Measurements from ENCODE around the gene CNTNAP2. TPM values are rescaled to one million over a fixed set of nuclear protein-coding genes. Genes with fewer than 3 reads are reported as not detected.

Gene CNTNAP2
- total and polyA plus RNA-seq, 12 donors: 0.07 to 0.77 (median 0.24) TPM

DNA sequence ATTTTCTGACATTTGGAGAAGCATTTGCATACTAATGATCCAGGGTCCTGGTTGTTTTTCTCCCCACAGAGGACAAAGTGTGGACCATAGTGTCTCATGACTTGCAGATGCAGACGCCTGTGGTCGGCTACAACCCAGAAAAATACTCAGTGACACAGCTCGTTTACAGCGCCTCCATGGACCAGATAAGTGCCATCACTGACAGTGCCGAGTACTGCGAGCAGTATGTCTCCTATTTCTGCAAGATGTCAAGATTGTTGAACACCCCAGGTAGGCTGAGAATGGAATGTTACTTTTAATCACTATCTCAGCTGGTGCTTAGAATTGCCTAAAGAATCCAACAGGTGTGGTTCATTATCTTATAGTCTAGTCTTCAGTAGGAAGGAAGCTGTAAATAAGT lies 1522.4 kb downstream of the CNTNAP2 start:
- Histone ChIP-seq H3K4me3 (no peak overlapping the region), H3K4me1 (no peaks in the 10 kb centered on the region), H3K27ac (no peak overlapping the region), H3K27me3 (no peaks in the 10 kb centered on the region), H3K36me3 (no peaks in the 10 kb centered on the region), H3K9me3 (peaks cover 0 to 7% (median 0%) of the 10 kb centered on the region in 11 donors)
- DNase-seq (no peak), ATAC-seq (no peak)
- intact Hi-C loops (cut with DNase I): no loop called here
- TF ChIP-seq, protein P1, sequence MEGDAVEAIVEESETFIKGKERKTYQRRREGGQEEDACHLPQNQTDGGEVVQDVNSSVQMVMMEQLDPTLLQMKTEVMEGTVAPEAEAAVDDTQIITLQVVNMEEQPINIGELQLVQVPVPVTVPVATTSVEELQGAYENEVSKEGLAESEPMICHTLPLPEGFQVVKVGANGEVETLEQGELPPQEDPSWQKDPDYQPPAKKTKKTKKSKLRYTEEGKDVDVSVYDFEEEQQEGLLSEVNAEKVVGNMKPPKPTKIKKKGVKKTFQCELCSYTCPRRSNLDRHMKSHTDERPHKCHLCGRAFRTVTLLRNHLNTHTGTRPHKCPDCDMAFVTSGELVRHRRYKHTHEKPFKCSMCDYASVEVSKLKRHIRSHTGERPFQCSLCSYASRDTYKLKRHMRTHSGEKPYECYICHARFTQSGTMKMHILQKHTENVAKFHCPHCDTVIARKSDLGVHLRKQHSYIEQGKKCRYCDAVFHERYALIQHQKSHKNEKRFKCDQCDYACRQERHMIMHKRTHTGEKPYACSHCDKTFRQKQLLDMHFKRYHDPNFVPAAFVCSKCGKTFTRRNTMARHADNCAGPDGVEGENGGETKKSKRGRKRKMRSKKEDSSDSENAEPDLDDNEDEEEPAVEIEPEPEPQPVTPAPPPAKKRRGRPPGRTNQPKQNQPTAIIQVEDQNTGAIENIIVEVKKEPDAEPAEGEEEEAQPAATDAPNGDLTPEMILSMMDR (IDR thresholded peaks at IDR 0.05): no peak
- WGBS, 2 donors: 49 to 55% methylated on average over 6 of the region's 6 CpGs

DNA sequence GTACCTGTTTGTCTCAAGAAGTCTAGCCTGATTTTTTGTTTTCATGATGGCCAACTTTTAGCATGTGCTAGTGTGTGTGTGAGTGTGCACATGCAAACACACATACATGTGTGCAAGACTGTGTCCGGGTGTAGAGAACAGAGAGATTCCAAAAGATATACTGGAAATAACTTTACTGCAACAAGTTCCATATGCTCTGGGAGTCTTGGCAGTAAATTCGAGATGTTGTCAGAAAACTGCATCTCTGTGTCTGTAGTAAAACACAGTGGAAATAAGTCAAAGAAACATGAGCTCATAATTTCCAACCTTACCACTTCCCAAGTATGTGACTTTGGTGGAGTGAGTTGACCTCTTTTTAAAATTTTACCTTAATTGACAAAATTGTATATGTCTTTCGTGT lies 1523.2 kb downstream of the CNTNAP2 start:
- Histone ChIP-seq H3K36me3 (no peaks in the 10 kb centered on the region), H3K9me3 (peaks cover 0 to 6% (median 0%) of the 10 kb centered on the region in 11 donors), H3K27ac (no peak overlapping the region), H3K4me1 (no peaks in the 10 kb centered on the region), H3K4me3 (no peak overlapping the region), H3K27me3 (no peaks in the 10 kb centered on the region)
- TF ChIP-seq, protein P1 (IDR thresholded peaks at IDR 0.05): no peak
- WGBS, 2 donors: 72 to 73% methylated on average over 3 of the region's 3 CpGs
- intact Hi-C loops (cut with DNase I): no loop called here
- ATAC-seq (no peak), DNase-seq (no peak)

- no peak for ATAC-seq
- Histone ChIP-seq H3K9me3 (peaks cover 0 to 6% (median 0%) of the 10 kb centered on the region in 11 donors), H3K4me3 (no peak overlapping the region), H3K27ac (no peak overlapping the region), H3K27me3 (no peaks in the 10 kb centered on the region), H3K4me1 (no peaks in the 10 kb centered on the region), H3K36me3 (no peaks in the 10 kb centered on the region)
- 78 to 88% methylated on average over 9 of the region's 9 CpGs for WGBS, 2 donors
- TF ChIP-seq, protein P1 (IDR thresholded peaks at IDR 0.05): no peak
- no peak for DNase-seq
- intact Hi-C loops (cut with DNase I): no loop called here
Measured at GRCh38 chr7:147640821-147641220, 1524.2 kb downstream of the CNTNAP2 start.

DNA sequence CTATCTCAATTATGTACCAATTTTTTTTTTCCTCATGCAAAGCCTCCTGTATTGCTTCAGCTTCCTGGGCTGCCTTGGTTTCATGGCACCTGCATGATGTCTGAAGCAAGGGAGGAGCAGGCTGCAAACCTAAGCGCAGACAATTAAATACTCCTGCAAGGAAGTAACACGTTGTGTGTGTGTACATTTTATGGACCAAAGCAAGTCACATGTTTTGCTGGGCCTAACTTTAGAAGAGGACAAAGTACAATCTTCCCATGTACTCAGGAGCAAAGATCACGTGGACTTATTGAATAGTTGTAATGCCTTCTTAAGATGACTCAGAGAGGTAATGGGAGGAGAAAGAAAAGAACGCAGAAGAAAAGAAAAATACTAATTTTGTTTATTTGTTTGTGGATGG lies 1530.0 kb downstream of the CNTNAP2 start:
- Histone ChIP-seq H3K4me3 (no peak overlapping the region), H3K4me1 (no peaks in the 10 kb centered on the region), H3K27me3 (peaks cover 0 to 3% (median 0%) of the 10 kb centered on the region in 7 donors), H3K36me3 (no peaks in the 10 kb centered on the region), H3K9me3 (peaks cover 0 to 6% (median 0%) of the 10 kb centered on the region in 11 donors), H3K27ac (no peak overlapping the region)
- TF ChIP-seq, protein P1 (IDR thresholded peaks at IDR 0.05): no peak
- intact Hi-C loops (cut with DNase I): no loop called here
- DNase-seq (no peak), ATAC-seq (no peak)
- WGBS, 2 donors: 83 to 85% methylated on average over 4 of the region's 4 CpGs

All from heart right ventricle (tissue), 16 donors.